Breast epithelium (tissue), 4 donors: Measurements from ENCODE around the gene BOD1L1. TPM values are rescaled to one million over a fixed set of nuclear protein-coding genes. Genes with fewer than 3 reads are reported as not detected.

Source experiments
- DNase-seq, 2 donors: peaks; one replicate each; pipeline ENCODE4 v3.0.0-alpha.2; 2019; ENCODE audit warnings: low spot score in 2 of 2
- H3K27ac ChIP-seq, 2 donors: fragments of 200-600 bp; sonication (generic) in 1 of 2; one replicate each; pipeline ENCODE4 v1.5.1; 2016 to 2019; ENCODE audit warnings: mild to moderate bottlenecking in 1 of 2
- H3K27me3 ChIP-seq, 2 donors: fragments of 200-600 bp; sonication (generic) in 1 of 2; one replicate each; pipeline versions ENCODE4 v1.5.1 to v1.6.0; 2017 to 2019; ENCODE audit warnings: control low read depth in 1 of 2, mild to moderate bottlenecking in 1 of 2
- H3K36me3 ChIP-seq: fragments of 200-600 bp; one replicate; pipeline ENCODE4 v1.5.1; 2019
- H3K4me1 ChIP-seq, 2 donors: fragments of 200-600 bp; sonication (generic); one replicate each; pipeline ENCODE4 v1.5.1; 2016 to 2019; ENCODE audit warnings: control low read depth in 1 of 2
- H3K4me3 ChIP-seq, 3 donors: fragments of 200-600 bp; sonication (generic); 1 replicate in 2 of 3; 2 replicates in 1 of 3; pipeline ENCODE4 v1.5.1; 2016 to 2019; ENCODE audit warnings: mild to moderate bottlenecking in 3 of 3, moderate library complexity in 2 of 3
- H3K9me3 ChIP-seq, 2 donors: fragments of 200-600 bp; sonication (generic) in 1 of 2; one replicate each; pipeline ENCODE4 v1.5.1; 2016 to 2019; ENCODE audit warnings: control low read depth in 1 of 2
- CTCF ChIP-seq, 3 donors: fragments of 450-650 bp; IDR thresholded peaks; one replicate each; pipeline ENCODE4 v1.5.1; 2016 to 2017; ENCODE audit warnings: antibody characterized with exemption in 3 of 3, mild to moderate bottlenecking in 3 of 3, moderate library complexity in 3 of 3
- POLR2A ChIP-seq: fragments of 450-650 bp; IDR thresholded peaks from one replicate; pipeline ENCODE4 v1.6.1; 2016; ENCODE audit warnings: antibody characterized with exemption, mild to moderate bottlenecking, moderate library complexity
- POLR2AphosphoS5 ChIP-seq, 3 donors: sonication (generic); formaldehyde crosslinking; IDR thresholded peaks; one replicate each; pipeline ENCODE4 v1.6.1; 2017; ENCODE audit warnings: antibody characterized with exemption in 3 of 3
- intact Hi-C: fragments of 100-400 bp; cut with DNase I; formaldehyde crosslinking; loops from one replicate; pipeline ENCODE4 v1.15.1; 2023; ENCODE audit warnings: low total_unique reads
- total RNA-seq, 3 donors: library from RNA; depleted of rRNA; stranded (reverse); fragments of >200 nt; gene quantifications; one replicate each; pipeline ENCODE4 v1.1.0, GENCODE V29; 2016

The BOD1L1 gene
- total RNA-seq, 3 donors from 2014 or later, result 49.0 to 68.3 (median 56.0) TPM

GRCh38 chr4:13538427-13538973 is 89.0 kb downstream of the BOD1L1 start:
- Histone ChIP-seq H3K4me1 (no peaks in the 10 kb centered on the region), H3K4me3 (no peak overlapping the region), H3K27me3 (peaks cover 5 to 99% of the 10 kb centered on the region in 2 donors), H3K27ac (no peak overlapping the region), H3K36me3 (no peaks in the 10 kb centered on the region), H3K9me3 (peaks cover 0 to 23% of the 10 kb centered on the region in 2 donors)
- no peak for DNase-seq
- intact Hi-C loops, result no loop called here
- no peak for TF ChIP-seq POLR2A
- no peak for TF ChIP-seq CTCF (IDR thresholded peaks at IDR 0.05)
- TF ChIP-seq POLR2AphosphoS5 (IDR thresholded peaks at IDR 0.05), result no peak

GRCh38 chr4:13537832-13538177 is 89.7 kb downstream of the BOD1L1 start:
- no peak for DNase-seq
- H3K36me3 ChIP-seq, result no peaks in the 10 kb centered on the region
- peaks cover 5 to 99% of the 10 kb centered on the region in 2 donors for H3K27me3 ChIP-seq
- intact Hi-C loops, result no loop called here
- no peaks in the 10 kb centered on the region for H3K4me1 ChIP-seq
- TF ChIP-seq POLR2A, result no peak
- TF ChIP-seq POLR2AphosphoS5 (IDR thresholded peaks at IDR 0.05), result no peak
- TF ChIP-seq CTCF (IDR thresholded peaks at IDR 0.05), result no peak
- no peak overlapping the region for H3K27ac ChIP-seq
- peaks cover 0 to 19% of the 10 kb centered on the region in 2 donors for H3K9me3 ChIP-seq
- H3K4me3 ChIP-seq, result no peak overlapping the region

- H3K9me3 ChIP-seq, result peaks cover 0 to 17% of the 10 kb centered on the region in 2 donors
- no peaks in the 10 kb centered on the region for H3K4me1 ChIP-seq
- no peak overlapping the region for H3K27ac ChIP-seq
- H3K4me3 ChIP-seq, result no peak overlapping the region
- DNase-seq, result no peak
- peaks cover 5 to 99% of the 10 kb centered on the region in 2 donors for H3K27me3 ChIP-seq
- H3K36me3 ChIP-seq, result no peaks in the 10 kb centered on the region
- intact Hi-C loops, result no loop called here
- TF ChIP-seq POLR2A (no peak), POLR2AphosphoS5 (IDR thresholded peaks at IDR 0.05) (no peak), CTCF (IDR thresholded peaks at IDR 0.05) (no peak)
These were observed 90.3 kb downstream of the BOD1L1 start for GRCh38 chr4:13537011-13537831.

- intact Hi-C loops, result no loop called here
- H3K27me3 ChIP-seq, result peaks cover 5 to 99% of the 10 kb centered on the region in 2 donors
- TF ChIP-seq CTCF (IDR thresholded peaks at IDR 0.05), result no peak
- TF ChIP-seq POLR2AphosphoS5 (IDR thresholded peaks at IDR 0.05), result no peak
- no peak for TF ChIP-seq POLR2A
These were observed 90.9 kb downstream of the BOD1L1 start for GRCh38 chr4:13536607-13537006.

GRCh38 chr4:13535708-13536361 is 91.7 kb downstream of the BOD1L1 start:
- DNase-seq, result no peak
- peaks cover 7 to 99% of the 10 kb centered on the region in 2 donors for H3K27me3 ChIP-seq
- intact Hi-C loops, result no loop called here
- no peaks in the 10 kb centered on the region for H3K36me3 ChIP-seq
- H3K4me3 ChIP-seq, result no peak overlapping the region
- no peak for TF ChIP-seq CTCF (IDR thresholded peaks at IDR 0.05)
- no peak for TF ChIP-seq POLR2AphosphoS5 (IDR thresholded peaks at IDR 0.05)
- no peak for TF ChIP-seq POLR2A
- H3K4me1 ChIP-seq, result no peaks in the 10 kb centered on the region
- no peak overlapping the region for H3K27ac ChIP-seq
- peaks cover 0 to 17% of the 10 kb centered on the region in 2 donors for H3K9me3 ChIP-seq

More at GRCh38 chr4:13536607-13537006, 90.9 kb downstream of the BOD1L1 start:
- Histone ChIP-seq H3K4me1 (no peaks in the 10 kb centered on the region), H3K27ac (no peak overlapping the region), H3K36me3 (no peaks in the 10 kb centered on the region), H3K4me3 (no peak overlapping the region), H3K9me3 (peaks cover 0 to 17% of the 10 kb centered on the region in 2 donors)
- no peak for DNase-seq
